Stimulated activated memory B cell treated with anti-CD40 and anti-IgM and Interleukin-4, amounts not matched to agents 10 μg/mL and 1 μg/mL and 100 μg/mL, for 72 hours (primary cell): Measurements from ENCODE around the gene FAM98C.
"Not testable (repeated sequence)": the region's sequence is repeated elsewhere in the genome, so short reads cannot be mapped to it uniquely, and the experiment has no call there.

Experiments used
- ATAC-seq: fragments of 150-1000 bp; cut with Tn5 transposase; 2 replicates; pipeline ENCODE4 v1.10.0; 2021
- H3K27ac Mint-ChIP-seq: one replicate; pipeline ENCODE4 v1.8.0; 2022; ENCODE audit warnings: mild to moderate bottlenecking, mixed read lengths
- H3K27me3 Mint-ChIP-seq: one replicate; pipeline ENCODE4 v1.8.0; 2022; ENCODE audit warnings: mixed read lengths
- H3K36me3 Mint-ChIP-seq: one replicate; pipeline ENCODE4 v1.8.0; 2022; ENCODE audit warnings: mixed read lengths
- H3K4me1 Mint-ChIP-seq: one replicate; pipeline ENCODE4 v1.8.0; 2022; ENCODE audit warnings: mixed read lengths
- H3K4me3 Mint-ChIP-seq: one replicate; pipeline ENCODE4 v1.8.0; 2022; ENCODE audit warnings: mild to moderate bottlenecking, moderate library complexity, mixed read lengths
- H3K9me3 Mint-ChIP-seq: one replicate; pipeline ENCODE4 v1.8.0; 2022; ENCODE audit warnings: mixed read lengths

The FAM98C gene

DNA sequence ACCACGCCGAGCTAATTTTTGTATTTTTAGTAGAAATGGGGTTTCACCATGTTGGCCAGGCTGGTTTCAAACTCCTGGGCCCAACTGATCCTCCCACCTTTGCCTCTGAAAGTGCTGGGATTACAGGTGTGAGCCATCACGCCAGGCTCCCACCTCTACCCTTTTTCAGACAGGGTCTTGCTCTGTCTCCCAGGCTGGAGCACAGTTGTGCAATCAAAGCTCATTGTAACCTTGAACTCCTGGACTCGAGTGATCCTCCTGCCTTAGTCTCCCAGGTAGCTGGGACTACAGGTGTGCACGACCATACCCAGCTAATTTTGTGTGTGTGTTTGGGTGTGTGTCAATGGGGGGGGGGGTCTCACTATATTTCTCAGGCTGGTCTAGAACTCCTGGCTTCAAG lies 21.4 kb downstream of the FAM98C start:
- H3K4me3 Mint-ChIP-seq = no peak overlapping the region
- no peaks in the 10 kb centered on the region for H3K9me3 Mint-ChIP-seq
- peaks cover 8% of the 10 kb centered on the region for H3K27me3 Mint-ChIP-seq
- ATAC-seq = no peak
- H3K27ac Mint-ChIP-seq = no peak overlapping the region
- no peaks in the 10 kb centered on the region for H3K36me3 Mint-ChIP-seq
- H3K4me1 Mint-ChIP-seq = peaks cover 37% of the 10 kb centered on the region

- Mint-ChIP-seq H3K9me3 (no peaks in the 10 kb centered on the region), H3K4me1 (peaks cover 42% of the 10 kb centered on the region), H3K4me3 (no peak overlapping the region), H3K27me3 (peaks cover 9% of the 10 kb centered on the region), H3K36me3 (no peaks in the 10 kb centered on the region), H3K27ac (peak overlapping the region; percentile 76)
- no peak for ATAC-seq
Observed at GRCh38 chr19:38425222-38425809, 22.4 kb downstream of the FAM98C start.

DNA sequence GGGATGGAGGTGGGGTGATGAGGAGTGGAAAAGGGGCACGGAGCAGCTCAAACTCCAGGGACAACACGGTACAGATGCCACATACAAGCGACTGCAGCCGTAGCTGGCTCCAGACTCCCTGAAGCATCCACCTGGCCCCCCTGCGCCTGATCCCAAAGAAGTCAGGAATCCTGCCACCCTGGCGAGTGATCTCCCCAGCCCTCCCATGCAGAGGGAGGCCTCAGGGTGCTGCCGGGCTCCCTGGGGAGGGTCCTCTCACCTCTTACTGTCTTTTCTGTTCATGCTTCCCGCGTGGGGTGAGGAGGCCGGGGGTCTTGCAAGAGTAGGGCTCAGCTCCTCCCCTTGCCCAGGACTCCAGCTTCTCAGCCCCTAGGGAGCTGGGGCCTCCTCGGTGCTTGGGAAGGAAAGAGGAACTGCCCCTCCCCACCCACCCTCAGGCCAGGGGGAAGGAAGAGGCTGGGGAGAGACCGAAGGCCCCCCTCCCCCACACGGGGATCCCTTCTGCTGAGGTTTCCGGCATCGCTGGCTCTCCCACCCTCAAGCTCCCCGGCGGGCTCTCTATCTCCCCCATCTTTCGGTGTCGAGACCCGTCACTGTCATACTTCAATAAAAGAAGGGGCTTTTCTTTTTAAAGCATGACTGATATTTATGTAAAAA lies 23.0 kb downstream of the FAM98C start, which contains the start of gene RASGRP4:
Gene RASGRP4, minus strand, starts transcription at position 410 of the 657 bp plus-strand sequence. Its CDS starts 128 bp downstream, at position 282.
- Mint-ChIP-seq H3K9me3 (no peaks in the 10 kb centered on the region), H3K27me3 (peaks cover 15% of the 10 kb centered on the region), H3K4me3 (peak within 1 kb of the TSS; percentile 48), H3K27ac (peak within 1 kb of the TSS; percentile 78), H3K4me1 (peaks cover 42% of the 10 kb centered on the region), H3K36me3 (no peaks in the 10 kb centered on the region)
- ATAC-seq = peak; percentile 61

GRCh38 chr19:38427035-38427677 lies 24.3 kb downstream of the FAM98C start:
- not testable (repeated sequence) for H3K9me3 Mint-ChIP-seq, H3K36me3 Mint-ChIP-seq
- Mint-ChIP-seq H3K27ac (peak overlapping the region; percentile 78), H3K4me3 (peak overlapping the region; percentile 39), H3K4me1 (peaks cover 42% of the 10 kb centered on the region), H3K27me3 (peaks cover 17% of the 10 kb centered on the region)
- peak; percentile 84 for ATAC-seq

DNA sequence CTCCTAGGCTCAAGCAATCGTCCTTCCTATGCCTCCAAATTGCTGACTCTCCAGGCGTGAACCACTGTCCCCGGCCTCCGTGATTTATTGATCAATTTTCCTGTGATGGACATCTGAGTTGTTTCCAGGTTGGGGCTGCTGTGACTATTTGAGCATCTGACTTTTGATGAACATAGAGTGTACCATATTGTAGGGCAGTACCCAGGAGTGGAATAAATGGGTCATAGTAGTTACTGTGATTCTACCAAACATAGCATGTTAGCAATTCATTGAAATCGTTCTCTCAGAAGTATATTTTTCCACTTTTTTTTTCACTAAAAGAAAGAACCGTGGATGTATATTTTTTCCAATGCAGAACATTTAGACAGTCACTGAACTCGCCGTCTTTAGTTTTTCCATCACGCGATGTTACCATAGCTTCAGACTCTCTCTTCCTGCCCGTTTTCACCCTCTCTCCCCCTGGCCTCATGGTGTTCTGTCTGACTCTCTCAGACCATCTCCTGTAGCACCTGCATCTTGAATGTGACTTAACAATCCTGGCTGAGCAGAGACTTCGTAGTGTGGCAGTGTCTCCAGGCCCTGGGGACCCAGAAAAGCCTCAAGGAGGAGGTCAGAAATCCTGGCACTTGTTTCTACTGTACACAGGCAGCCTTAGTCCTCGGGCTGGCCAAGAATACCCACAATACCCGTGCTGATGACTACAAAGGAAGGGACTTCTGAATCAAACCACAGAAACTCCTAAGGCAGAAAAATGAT lies 26.3 kb downstream of the FAM98C start:
- Mint-ChIP-seq H3K9me3 (no peaks in the 10 kb centered on the region), H3K36me3 (no peaks in the 10 kb centered on the region), H3K27ac (peak overlapping the region; percentile 72), H3K4me3 (no peak overlapping the region), H3K27me3 (peaks cover 26% of the 10 kb centered on the region), H3K4me1 (peaks cover 53% of the 10 kb centered on the region)
- peak; percentile 55 for ATAC-seq

- H3K9me3 Mint-ChIP-seq = no peaks in the 10 kb centered on the region
Observed at GRCh38 chr19:38429811-38430156, 26.9 kb downstream of the FAM98C start.

GRCh38 chr19:38430931-38431330 lies 28.0 kb downstream of the FAM98C start:
- Mint-ChIP-seq H3K27ac (no peak overlapping the region), H3K4me1 (peaks cover 48% of the 10 kb centered on the region), H3K27me3 (peaks cover 38% of the 10 kb centered on the region), H3K4me3 (no peak overlapping the region), H3K9me3 (no peaks in the 10 kb centered on the region), H3K36me3 (no peaks in the 10 kb centered on the region)
- no peak for ATAC-seq

More at GRCh38 chr19:38429811-38430156, 26.9 kb downstream of the FAM98C start:
- H3K36me3 Mint-ChIP-seq = no peaks in the 10 kb centered on the region
- H3K4me3 Mint-ChIP-seq = no peak overlapping the region
- no peak for ATAC-seq
- peak overlapping the region; percentile 72 for H3K27ac Mint-ChIP-seq
- H3K4me1 Mint-ChIP-seq = peaks cover 57% of the 10 kb centered on the region
- peaks cover 32% of the 10 kb centered on the region for H3K27me3 Mint-ChIP-seq

- Mint-ChIP-seq H3K9me3 (no peaks in the 10 kb centered on the region), H3K27me3 (peaks cover 55% of the 10 kb centered on the region), H3K36me3 (no peaks in the 10 kb centered on the region), H3K4me1 (peaks cover 32% of the 10 kb centered on the region), H3K27ac (no peak within 1 kb of the TSS), H3K4me3 (peak within 1 kb of the TSS; percentile 21)
- ATAC-seq = peak; percentile 68
Observed at GRCh38 chr19:38433268-38433733, 30.4 kb downstream of the FAM98C start, which contains the start of gene RYR1. Gene RYR1, plus strand, starts transcription at chr19:38433691. Its CDS starts 139 bp downstream, at chr19:38433830.

- no peak overlapping the region for H3K4me3 Mint-ChIP-seq
- H3K9me3 Mint-ChIP-seq = no peaks in the 10 kb centered on the region
- ATAC-seq = no peak
- no peaks in the 10 kb centered on the region for H3K36me3 Mint-ChIP-seq
- peaks cover 47% of the 10 kb centered on the region for H3K27me3 Mint-ChIP-seq
- H3K27ac Mint-ChIP-seq = no peak overlapping the region
- H3K4me1 Mint-ChIP-seq = peaks cover 22% of the 10 kb centered on the region
Observed at GRCh38 chr19:38434549-38435051, 31.7 kb downstream of the FAM98C start.

- peaks cover 62% of the 10 kb centered on the region for H3K27me3 Mint-ChIP-seq
- H3K4me3 Mint-ChIP-seq = no peak overlapping the region
- no peaks in the 10 kb centered on the region for H3K36me3 Mint-ChIP-seq
- no peak overlapping the region for H3K27ac Mint-ChIP-seq
- H3K4me1 Mint-ChIP-seq = peaks cover 28% of the 10 kb centered on the region
- H3K9me3 Mint-ChIP-seq = no peaks in the 10 kb centered on the region
- ATAC-seq = no peak
Observed at GRCh38 chr19:38437295-38437694, 34.4 kb downstream of the FAM98C start.

DNA sequence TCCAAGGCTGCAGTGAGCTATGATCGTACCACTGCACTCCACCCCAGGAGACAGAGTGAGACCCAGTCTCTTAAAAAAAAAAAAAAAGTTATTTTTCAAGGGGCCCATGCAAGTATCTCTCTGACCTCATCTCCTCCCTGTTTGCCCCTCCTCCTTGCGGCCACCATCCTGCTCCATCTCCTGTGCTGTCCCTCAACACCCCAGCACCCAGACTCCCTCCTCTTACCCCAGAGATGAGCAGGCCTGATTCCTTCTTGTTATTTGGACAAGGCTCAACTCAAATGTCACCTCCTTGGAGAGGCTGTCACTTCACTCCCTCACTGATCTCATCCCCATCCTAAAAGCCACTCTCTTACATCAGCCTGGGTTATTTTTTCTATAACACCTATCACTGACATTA lies 35.0 kb downstream of the FAM98C start:
- Mint-ChIP-seq H3K4me3 (no peak overlapping the region), H3K4me1 (peaks cover 28% of the 10 kb centered on the region), H3K27me3 (peaks cover 68% of the 10 kb centered on the region), H3K36me3 (no peaks in the 10 kb centered on the region), H3K9me3 (no peaks in the 10 kb centered on the region), H3K27ac (no peak overlapping the region)
- no peak for ATAC-seq

DNA sequence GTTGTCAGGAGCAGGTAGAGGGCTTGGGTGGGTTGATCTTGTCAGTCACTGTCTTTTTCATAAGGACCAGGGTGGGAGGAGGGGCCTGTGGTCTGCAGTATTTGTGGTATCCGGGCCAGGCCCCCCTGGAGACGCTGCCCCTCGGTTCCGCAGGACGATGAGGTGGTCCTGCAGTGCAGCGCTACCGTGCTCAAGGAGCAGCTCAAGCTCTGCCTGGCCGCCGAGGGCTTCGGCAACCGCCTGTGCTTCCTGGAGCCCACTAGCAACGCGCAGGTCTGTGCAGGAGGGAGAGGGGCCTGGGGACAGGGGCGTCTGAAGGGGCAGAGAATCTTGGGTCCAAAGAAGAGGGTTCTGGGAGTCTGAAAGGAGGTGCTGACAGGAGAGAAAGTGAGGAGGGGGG lies 37.7 kb downstream of the FAM98C start:
- Mint-ChIP-seq H3K27me3 (peaks cover 73% of the 10 kb centered on the region), H3K4me3 (no peak overlapping the region), H3K36me3 (no peaks in the 10 kb centered on the region), H3K27ac (no peak overlapping the region), H3K4me1 (peaks cover 12% of the 10 kb centered on the region), H3K9me3 (no peaks in the 10 kb centered on the region)
- no peak for ATAC-seq

DNA sequence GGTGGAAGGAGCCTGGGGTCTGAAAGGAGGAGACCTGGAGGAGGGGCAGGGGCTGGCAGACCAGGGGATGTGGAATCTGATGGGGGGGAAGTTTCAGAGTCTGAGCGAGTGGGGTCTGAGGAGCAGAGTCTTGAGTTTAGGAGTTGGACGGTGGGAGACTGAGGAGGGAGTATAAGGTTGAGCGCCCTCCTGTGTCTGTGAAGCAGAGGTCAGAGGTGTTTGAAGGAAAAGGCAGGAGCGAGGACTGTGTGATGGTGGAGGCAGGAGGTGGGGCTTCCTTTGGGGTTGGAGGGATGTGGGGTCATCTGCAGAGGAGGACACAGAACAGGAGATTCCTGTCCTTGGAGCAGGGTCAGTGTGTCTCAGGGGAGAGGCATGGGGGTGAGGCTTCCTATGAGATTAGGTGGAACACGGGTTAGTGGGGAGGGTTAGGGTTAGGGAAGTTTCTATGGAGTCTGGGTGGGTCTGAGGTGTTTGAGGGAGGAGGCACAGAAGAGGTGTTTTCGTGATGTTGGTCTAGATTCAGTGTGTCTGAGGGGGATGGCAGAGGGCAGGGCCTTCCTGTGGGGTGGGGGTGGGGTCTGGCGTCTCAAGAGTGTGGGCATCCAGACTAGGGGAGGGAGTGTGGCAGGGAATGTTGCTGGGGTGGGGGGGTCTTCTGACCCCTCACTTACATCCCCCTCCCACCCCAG lies 38.9 kb downstream of the FAM98C start:
- H3K27me3 Mint-ChIP-seq = peaks cover 79% of the 10 kb centered on the region
- H3K4me3 Mint-ChIP-seq = no peak overlapping the region
- H3K9me3 Mint-ChIP-seq = no peaks in the 10 kb centered on the region
- ATAC-seq = peak; percentile 34
- H3K36me3 Mint-ChIP-seq = no peaks in the 10 kb centered on the region
- peaks cover 9% of the 10 kb centered on the region for H3K4me1 Mint-ChIP-seq
- no peak overlapping the region for H3K27ac Mint-ChIP-seq

- Mint-ChIP-seq H3K27me3 (peaks cover 69% of the 10 kb centered on the region), H3K4me1 (peaks cover 7% of the 10 kb centered on the region), H3K9me3 (no peaks in the 10 kb centered on the region), H3K4me3 (no peak overlapping the region), H3K36me3 (no peaks in the 10 kb centered on the region), H3K27ac (no peak overlapping the region)
- ATAC-seq = no peak
Observed at GRCh38 chr19:38442736-38443135, 39.8 kb downstream of the FAM98C start.
